Measurements from ENCODE around the gene DMRTC2.

DNA sequence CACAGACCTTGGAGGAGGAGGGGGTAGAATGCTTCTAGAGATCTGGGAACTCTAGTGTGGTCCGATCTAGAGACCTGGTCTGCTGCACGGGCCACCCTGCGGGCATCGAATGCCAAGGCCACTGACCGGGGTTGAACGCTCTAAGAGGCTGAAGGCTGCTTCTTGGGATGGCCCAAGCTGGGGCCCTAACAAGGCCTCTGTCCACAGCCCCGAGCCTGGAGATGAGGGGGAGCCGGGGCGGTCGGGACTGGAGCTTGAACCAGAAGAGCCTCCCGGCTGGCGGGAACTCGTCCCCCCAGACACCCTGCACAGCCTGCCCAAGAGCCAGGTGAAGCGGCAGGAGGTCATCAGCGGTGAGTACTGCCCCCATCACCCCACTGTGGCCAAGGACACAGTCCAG lies 53.4 kb downstream of the DMRTC2 start:
- TF ChIP-seq YY1 (IDR thresholded peaks at IDR 0.05; ENCODE audit: low read depth) (no peak), NRF1 (IDR thresholded peaks at IDR 0.05; ENCODE audit: low read depth, low read length) (no peak), CTCF (IDR thresholded peaks at IDR 0.05) (no peak), SIN3A (IDR thresholded peaks at IDR 0.05; ENCODE audit: borderline replicate concordance, low read depth, low read length) (no peak), CHD2 (IDR thresholded peaks at IDR 0.05; ENCODE audit: low read length, partially characterized antibody) (no peak), GATA2 (CRISPR knock-in tag; IDR thresholded peaks at IDR 0.05) (no peak), RCOR1 (IDR thresholded peaks at IDR 0.05; ENCODE audit: low read length) (no peak), USF1 (IDR thresholded peaks at IDR 0.05; ENCODE audit: borderline replicate concordance, low read depth) (no peak)
- TF ChIP-seq, protein P1, sequence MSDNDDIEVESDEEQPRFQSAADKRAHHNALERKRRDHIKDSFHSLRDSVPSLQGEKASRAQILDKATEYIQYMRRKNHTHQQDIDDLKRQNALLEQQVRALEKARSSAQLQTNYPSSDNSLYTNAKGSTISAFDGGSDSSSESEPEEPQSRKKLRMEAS (IDR thresholded peaks at IDR 0.05; ENCODE audit: low read depth), result no peak

Data from SK-N-SH (cell line).